ENCODE measurements around the gene RASSF8. TPM values are rescaled to one million over a fixed set of nuclear protein-coding genes. Genes with fewer than 3 reads are reported as not detected.

The RASSF8 gene
- total RNA-seq, 1 donor = 97.4 TPM

DNA sequence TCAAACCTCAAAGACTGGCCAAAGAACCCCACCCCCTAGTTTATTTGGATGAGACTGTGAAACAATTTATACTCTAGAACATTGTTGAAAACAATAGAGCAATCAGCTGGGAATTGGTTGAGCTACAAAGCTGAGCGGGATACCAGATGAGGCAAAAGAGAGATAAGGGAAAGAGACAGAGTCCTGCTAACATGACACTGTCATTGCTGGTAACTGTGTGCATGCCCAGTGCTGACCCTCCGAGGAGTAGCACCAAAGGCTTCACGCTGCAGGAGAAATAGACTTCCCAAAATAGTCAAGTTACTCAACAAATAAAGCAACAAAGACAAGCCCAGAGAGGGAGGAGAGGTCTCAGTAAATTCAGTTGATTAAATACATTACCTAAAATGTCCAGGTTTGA, 63.6 kb downstream of the RASSF8 start:
- Histone ChIP-seq H2AFZ (ENCODE audit: low read length) (no peak overlapping the region), H3K27ac (ENCODE audit: low read depth, low read length) (no peak overlapping the region), H3K4me1 (ENCODE audit: insufficient read depth, low read length) (peaks cover 30% of the 10 kb centered on the region), H3K27me3 (ENCODE audit: insufficient read depth, low read length) (no peaks in the 10 kb centered on the region), H3K79me2 (ENCODE audit: insufficient read depth, low read length) (peaks cover 85% of the 10 kb centered on the region), H3K36me3 (ENCODE audit: insufficient read depth, low read length) (no peaks in the 10 kb centered on the region), H3K9me3 (ENCODE audit: low read depth, low read length) (no peaks in the 10 kb centered on the region), H3K4me3 (ENCODE audit: insufficient read depth, low read length) (no peak overlapping the region), H3K4me2 (ENCODE audit: insufficient read depth, low read length) (no peak overlapping the region), H4K20me1 (ENCODE audit: insufficient read depth, low read length) (no peaks in the 10 kb centered on the region)
- DNase-seq (ENCODE audit: insufficient read length, low spot score, missing footprints) = no peak
- TF ChIP-seq, protein P1, sequence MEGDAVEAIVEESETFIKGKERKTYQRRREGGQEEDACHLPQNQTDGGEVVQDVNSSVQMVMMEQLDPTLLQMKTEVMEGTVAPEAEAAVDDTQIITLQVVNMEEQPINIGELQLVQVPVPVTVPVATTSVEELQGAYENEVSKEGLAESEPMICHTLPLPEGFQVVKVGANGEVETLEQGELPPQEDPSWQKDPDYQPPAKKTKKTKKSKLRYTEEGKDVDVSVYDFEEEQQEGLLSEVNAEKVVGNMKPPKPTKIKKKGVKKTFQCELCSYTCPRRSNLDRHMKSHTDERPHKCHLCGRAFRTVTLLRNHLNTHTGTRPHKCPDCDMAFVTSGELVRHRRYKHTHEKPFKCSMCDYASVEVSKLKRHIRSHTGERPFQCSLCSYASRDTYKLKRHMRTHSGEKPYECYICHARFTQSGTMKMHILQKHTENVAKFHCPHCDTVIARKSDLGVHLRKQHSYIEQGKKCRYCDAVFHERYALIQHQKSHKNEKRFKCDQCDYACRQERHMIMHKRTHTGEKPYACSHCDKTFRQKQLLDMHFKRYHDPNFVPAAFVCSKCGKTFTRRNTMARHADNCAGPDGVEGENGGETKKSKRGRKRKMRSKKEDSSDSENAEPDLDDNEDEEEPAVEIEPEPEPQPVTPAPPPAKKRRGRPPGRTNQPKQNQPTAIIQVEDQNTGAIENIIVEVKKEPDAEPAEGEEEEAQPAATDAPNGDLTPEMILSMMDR (IDR thresholded peaks at IDR 0.05; ENCODE audit: extremely low read depth, low read depth, low read length) = no peak

DNA sequence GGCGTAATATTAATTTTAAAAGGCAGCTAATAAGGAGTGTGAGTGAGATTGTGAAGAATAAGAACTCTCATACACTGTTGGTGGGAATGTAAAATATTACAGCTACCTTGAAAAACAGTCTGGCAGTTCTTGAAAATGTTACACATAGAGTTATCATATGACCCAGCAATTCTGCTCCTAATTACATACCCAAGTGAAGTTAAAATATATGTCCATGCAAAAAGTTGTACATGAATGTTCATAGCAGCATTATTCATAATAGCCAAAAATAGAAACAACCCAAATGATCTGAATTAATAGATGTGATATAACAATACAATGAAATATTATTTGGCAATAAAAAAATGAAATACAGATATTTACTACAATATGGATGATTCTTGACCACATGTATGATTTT, 68.2 kb downstream of the RASSF8 start:
- Histone ChIP-seq H4K20me1 (ENCODE audit: insufficient read depth, low read length) (peaks cover 4% of the 10 kb centered on the region), H3K4me2 (ENCODE audit: insufficient read depth, low read length) (no peak overlapping the region), H3K79me2 (ENCODE audit: insufficient read depth, low read length) (peaks cover 88% of the 10 kb centered on the region), H3K4me1 (ENCODE audit: insufficient read depth, low read length) (peaks cover 33% of the 10 kb centered on the region), H2AFZ (ENCODE audit: low read length) (no peak overlapping the region), H3K27me3 (ENCODE audit: insufficient read depth, low read length) (no peaks in the 10 kb centered on the region), H3K4me3 (ENCODE audit: insufficient read depth, low read length) (no peak overlapping the region), H3K9me3 (ENCODE audit: low read depth, low read length) (no peaks in the 10 kb centered on the region), H3K36me3 (ENCODE audit: insufficient read depth, low read length) (no peaks in the 10 kb centered on the region), H3K27ac (ENCODE audit: low read depth, low read length) (no peak overlapping the region)
- DNase-seq (ENCODE audit: insufficient read length, low spot score, missing footprints) = no peak
- TF ChIP-seq, protein P1 (IDR thresholded peaks at IDR 0.05; ENCODE audit: extremely low read depth, low read depth, low read length) = no peak

DNA sequence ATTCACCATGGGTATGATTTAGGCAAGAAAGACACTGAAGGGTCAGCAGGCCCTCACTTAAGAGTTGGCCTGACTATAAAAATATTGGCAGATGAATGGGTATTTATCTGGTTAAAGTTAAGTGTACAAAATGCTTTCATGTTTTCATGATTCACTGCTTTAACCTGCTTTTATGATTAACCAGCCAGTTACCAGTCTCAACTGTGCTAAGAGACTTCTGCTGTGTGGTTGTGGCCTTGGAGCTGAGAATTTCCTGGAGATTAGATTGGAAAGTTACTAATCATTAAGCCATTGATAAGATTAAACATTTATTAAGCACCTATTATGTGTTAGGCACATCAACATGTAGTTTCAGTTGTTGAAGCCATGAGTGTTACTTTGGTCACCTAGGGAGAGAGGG, 68.9 kb downstream of the RASSF8 start:
- Histone ChIP-seq H3K9me3 (ENCODE audit: low read depth, low read length) (no peaks in the 10 kb centered on the region), H4K20me1 (ENCODE audit: insufficient read depth, low read length) (peaks cover 4% of the 10 kb centered on the region), H3K4me2 (ENCODE audit: insufficient read depth, low read length) (no peak overlapping the region), H3K79me2 (ENCODE audit: insufficient read depth, low read length) (peaks cover 87% of the 10 kb centered on the region), H3K27me3 (ENCODE audit: insufficient read depth, low read length) (no peaks in the 10 kb centered on the region), H3K4me1 (ENCODE audit: insufficient read depth, low read length) (peaks cover 40% of the 10 kb centered on the region), H3K36me3 (ENCODE audit: insufficient read depth, low read length) (no peaks in the 10 kb centered on the region), H3K27ac (ENCODE audit: low read depth, low read length) (peak overlapping the region; percentile 12), H3K4me3 (ENCODE audit: insufficient read depth, low read length) (no peak overlapping the region), H2AFZ (ENCODE audit: low read length) (no peak overlapping the region)
- TF ChIP-seq, protein P1 (IDR thresholded peaks at IDR 0.05; ENCODE audit: extremely low read depth, low read depth, low read length) = no peak
- DNase-seq (ENCODE audit: insufficient read length, low spot score, missing footprints) = peak; percentile 91

DNA sequence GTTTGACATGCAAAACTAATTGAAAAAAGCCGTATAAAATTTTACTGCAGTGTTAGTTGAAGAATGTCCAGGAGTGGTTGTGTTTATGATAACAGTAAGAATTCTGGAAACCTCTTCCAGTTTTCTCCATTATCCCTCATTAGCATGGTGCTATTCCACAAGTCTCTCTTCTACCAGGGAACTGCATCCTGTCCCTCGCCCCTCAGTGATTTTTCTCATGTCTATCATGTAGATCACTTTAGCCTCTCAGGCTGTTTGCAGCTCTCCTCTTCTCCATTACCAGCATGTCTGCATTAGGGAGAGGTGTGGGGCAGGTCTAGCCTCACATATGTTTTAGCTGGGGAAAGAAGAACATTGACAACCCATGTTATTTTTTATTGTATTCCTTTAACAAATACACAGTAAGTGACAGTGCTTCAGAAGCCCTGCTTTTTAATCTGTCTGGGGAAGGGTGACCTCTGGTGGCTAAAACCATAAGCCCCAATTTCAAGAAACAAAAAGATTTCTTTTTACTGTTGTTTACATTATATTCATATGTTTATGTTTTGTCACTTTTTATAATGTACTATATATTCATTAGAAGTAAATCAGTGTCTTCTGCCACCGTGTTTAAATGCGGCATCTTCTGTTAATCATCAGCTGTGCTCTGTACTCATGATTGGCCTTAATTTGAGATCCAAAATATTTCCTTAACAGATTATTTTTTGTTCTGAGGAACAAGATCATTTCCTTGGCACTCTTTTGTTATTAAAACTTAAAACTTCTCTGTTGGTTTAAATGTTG, 70.7 kb downstream of the RASSF8 start:
- Histone ChIP-seq H3K36me3 (ENCODE audit: insufficient read depth, low read length) (no peaks in the 10 kb centered on the region), H4K20me1 (ENCODE audit: insufficient read depth, low read length) (peaks cover 4% of the 10 kb centered on the region), H3K4me2 (ENCODE audit: insufficient read depth, low read length) (peak overlapping the region; percentile 49), H3K4me3 (ENCODE audit: insufficient read depth, low read length) (no peak overlapping the region), H3K27me3 (ENCODE audit: insufficient read depth, low read length) (no peaks in the 10 kb centered on the region), H3K27ac (ENCODE audit: low read depth, low read length) (peak overlapping the region; percentile 58), H3K9me3 (ENCODE audit: low read depth, low read length) (no peaks in the 10 kb centered on the region), H3K79me2 (ENCODE audit: insufficient read depth, low read length) (peaks cover 91% of the 10 kb centered on the region), H3K4me1 (ENCODE audit: insufficient read depth, low read length) (peaks cover 52% of the 10 kb centered on the region), H2AFZ (ENCODE audit: low read length) (no peak overlapping the region)
- TF ChIP-seq, protein P1 (IDR thresholded peaks at IDR 0.05; ENCODE audit: extremely low read depth, low read depth, low read length) = peak; percentile 86
- no peak for DNase-seq (ENCODE audit: insufficient read length, low spot score, missing footprints)
